Heart left ventricle (tissue), 13 donors: Measurements from ENCODE around the gene OVCH1.

Source experiments
- POLR2A ChIP-seq, 2 donors: fragments of 450-650 bp; IDR thresholded peaks; one replicate each; pipeline ENCODE4 v1.6.1; 2017; ENCODE audit warnings: antibody characterized with exemption in 2 of 2, mild to moderate bottlenecking in 2 of 2, moderate library complexity in 2 of 2
- TF ChIP-seq, protein P1 (sequence below), 12 donors: fragments of 200-600 bp; sonication (generic) in 4 of 12; IDR thresholded peaks; one replicate each; pipeline versions ENCODE4 v1.5.0 to v1.8.0; 2018 to 2022; ENCODE audit warnings: antibody characterized with exemption in 12 of 12, mild to moderate bottlenecking in 5 of 12
- donor health status: ischemic (EF 13 %, LVEDD 7.1; RV severe dilation, severe dysfunction).
- donor health status: DM: no; HTN: yes; CAD: no.
- donor health status: DM: no; HTN: no; CAD: no.
- donor health status: ischemic (EF 25% LVEDD 6.9; RV normal size, moderate dysfunction).
- donor health status: ischemic (EF 25% LVEDD 5.7; RV mildly dilated, moderate dysfunction).
- donor health status: ischemic (EF 35%, LVEDD 5.7; RV mildly dilated, moderate dysfunction).
- donor health status: nonischemic (EF 11% LVEDD 7.7; RV severe dilation, severe dysfunction).
- donor health status: DM: yes; HTN: yes; CAD: no.
- donor health status: PGD.
- donor health status: ischemic (EF 29% LVEDD 5.4; RV normal size, mild dysfunction).
- donor health status: nonischemic (EF 23%, LVEDD 6.1; RV moderate dilation, normal function).

DNA sequence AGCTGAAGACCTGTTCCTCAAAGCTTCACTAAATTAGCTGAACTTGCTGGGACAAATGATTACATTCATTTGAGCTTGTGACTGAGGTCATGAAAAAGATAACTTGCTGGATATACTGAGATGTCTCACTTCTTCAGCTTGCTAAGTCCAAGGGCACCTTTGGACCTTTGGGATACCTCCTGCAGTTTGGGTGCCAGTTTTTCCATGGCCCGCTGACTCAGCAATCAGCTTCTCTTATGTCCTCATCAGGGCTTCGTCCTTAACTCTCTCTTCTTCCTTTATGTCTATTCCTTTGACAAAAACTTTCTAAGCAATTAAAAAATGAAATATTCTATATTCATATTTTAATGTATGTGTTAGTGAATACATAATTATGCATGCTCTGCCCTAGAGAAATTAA is 45.6 kb downstream of the OVCH1 start:
- TF ChIP-seq, protein P1, sequence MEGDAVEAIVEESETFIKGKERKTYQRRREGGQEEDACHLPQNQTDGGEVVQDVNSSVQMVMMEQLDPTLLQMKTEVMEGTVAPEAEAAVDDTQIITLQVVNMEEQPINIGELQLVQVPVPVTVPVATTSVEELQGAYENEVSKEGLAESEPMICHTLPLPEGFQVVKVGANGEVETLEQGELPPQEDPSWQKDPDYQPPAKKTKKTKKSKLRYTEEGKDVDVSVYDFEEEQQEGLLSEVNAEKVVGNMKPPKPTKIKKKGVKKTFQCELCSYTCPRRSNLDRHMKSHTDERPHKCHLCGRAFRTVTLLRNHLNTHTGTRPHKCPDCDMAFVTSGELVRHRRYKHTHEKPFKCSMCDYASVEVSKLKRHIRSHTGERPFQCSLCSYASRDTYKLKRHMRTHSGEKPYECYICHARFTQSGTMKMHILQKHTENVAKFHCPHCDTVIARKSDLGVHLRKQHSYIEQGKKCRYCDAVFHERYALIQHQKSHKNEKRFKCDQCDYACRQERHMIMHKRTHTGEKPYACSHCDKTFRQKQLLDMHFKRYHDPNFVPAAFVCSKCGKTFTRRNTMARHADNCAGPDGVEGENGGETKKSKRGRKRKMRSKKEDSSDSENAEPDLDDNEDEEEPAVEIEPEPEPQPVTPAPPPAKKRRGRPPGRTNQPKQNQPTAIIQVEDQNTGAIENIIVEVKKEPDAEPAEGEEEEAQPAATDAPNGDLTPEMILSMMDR (IDR thresholded peaks at IDR 0.05) = no peak
- no peak for TF ChIP-seq POLR2A (IDR thresholded peaks at IDR 0.05)
